Esophagus muscularis mucosa (tissue), 3 donors: ENCODE results near the gene BET1L.

Experiments
- POLR2A ChIP-seq: fragments of 450-650 bp; IDR thresholded peaks from one replicate; pipeline ENCODE4 v1.6.1; 2017; ENCODE audit warnings: antibody characterized with exemption, moderate library complexity, mild to moderate bottlenecking, low read depth
- POLR2AphosphoS5 ChIP-seq, 2 donors: sonication (generic); formaldehyde crosslinking; IDR thresholded peaks; one replicate each; pipeline ENCODE4 v1.6.1; 2017; ENCODE audit warnings: antibody characterized with exemption in 2 of 2
- TF ChIP-seq, protein P1 (sequence below), 3 experiments: fragments of 200-600 bp in 2 of 3; fragments of 450-650 bp in 1 of 3; sonication (generic) in 2 of 3; IDR thresholded peaks; one replicate each; pipeline ENCODE4 v1.5.1; 2017 to 2019; ENCODE audit warnings: antibody characterized with exemption in 3 of 3, mild to moderate bottlenecking in 2 of 3, moderate library complexity in 1 of 3

DNA sequence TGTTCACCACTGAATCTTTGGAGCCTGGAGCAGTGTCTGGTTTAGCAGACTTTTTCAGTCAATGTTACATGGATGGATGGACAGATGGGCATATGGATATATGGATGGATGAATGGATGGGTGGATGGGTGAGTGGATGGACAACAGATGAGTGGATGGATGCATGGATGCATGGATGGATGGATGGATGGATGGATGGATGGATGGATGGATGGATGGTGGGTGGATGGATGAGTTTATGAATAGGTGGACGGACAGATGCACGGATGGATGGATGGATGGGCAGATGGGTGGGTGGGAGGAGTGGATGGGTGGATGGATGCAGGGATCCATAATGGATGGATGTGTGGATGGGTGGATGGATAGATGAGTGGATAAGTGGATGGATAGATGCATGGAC, 48.6 kb upstream of the BET1L start:
- TF ChIP-seq, protein P1, sequence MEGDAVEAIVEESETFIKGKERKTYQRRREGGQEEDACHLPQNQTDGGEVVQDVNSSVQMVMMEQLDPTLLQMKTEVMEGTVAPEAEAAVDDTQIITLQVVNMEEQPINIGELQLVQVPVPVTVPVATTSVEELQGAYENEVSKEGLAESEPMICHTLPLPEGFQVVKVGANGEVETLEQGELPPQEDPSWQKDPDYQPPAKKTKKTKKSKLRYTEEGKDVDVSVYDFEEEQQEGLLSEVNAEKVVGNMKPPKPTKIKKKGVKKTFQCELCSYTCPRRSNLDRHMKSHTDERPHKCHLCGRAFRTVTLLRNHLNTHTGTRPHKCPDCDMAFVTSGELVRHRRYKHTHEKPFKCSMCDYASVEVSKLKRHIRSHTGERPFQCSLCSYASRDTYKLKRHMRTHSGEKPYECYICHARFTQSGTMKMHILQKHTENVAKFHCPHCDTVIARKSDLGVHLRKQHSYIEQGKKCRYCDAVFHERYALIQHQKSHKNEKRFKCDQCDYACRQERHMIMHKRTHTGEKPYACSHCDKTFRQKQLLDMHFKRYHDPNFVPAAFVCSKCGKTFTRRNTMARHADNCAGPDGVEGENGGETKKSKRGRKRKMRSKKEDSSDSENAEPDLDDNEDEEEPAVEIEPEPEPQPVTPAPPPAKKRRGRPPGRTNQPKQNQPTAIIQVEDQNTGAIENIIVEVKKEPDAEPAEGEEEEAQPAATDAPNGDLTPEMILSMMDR (IDR thresholded peaks at IDR 0.05) = no peak
- TF ChIP-seq POLR2AphosphoS5 (IDR thresholded peaks at IDR 0.05) = no peak
- no peak for TF ChIP-seq POLR2A
